Measurements from ENCODE around the gene FAHD2A. TPM values are rescaled to one million over a fixed set of nuclear protein-coding genes. Genes with fewer than 3 reads are reported as not detected.

Gene FAHD2A
- polyA plus RNA-seq, 1 donor from 2014 or later = 27.2 TPM

DNA sequence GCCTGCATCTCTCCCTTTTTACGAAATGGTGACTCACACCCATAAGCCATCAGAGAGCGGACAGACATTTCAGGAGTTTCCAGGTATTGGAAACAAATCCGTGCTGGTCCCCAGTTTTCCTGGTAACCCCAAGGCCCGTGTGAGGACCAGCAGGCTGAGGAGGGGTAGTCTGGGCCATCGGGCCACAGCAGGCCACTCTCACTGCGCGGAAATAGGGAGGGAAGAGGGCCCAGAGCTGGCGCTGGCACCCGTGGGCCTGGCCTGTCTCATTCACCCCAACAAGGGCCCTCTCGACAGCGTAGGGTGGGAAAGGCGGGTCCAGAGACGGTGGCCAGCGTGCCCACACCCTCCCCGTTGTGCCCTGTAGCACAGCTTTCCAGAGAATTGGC, 13.7 kb upstream of the FAHD2A start:
- H3K27me3 ChIP-seq (ENCODE audit: insufficient read depth, low read depth, low read length) = no peaks in the 10 kb centered on the region
- no peaks in the 10 kb centered on the region for H3F3A ChIP-seq (ENCODE audit: insufficient read depth, low read length, poor library complexity, severe bottlenecking)
- no peak overlapping the region for H3K9ac ChIP-seq (ENCODE audit: low read length)
- no peaks in the 10 kb centered on the region for H3K79me2 ChIP-seq (replicated peaks; ENCODE audit: insufficient read depth, low read length)
- no peaks in the 10 kb centered on the region for H3K9me3 ChIP-seq (ENCODE audit: low read length)
- no peaks in the 10 kb centered on the region for H4K20me1 ChIP-seq (ENCODE audit: insufficient read depth)
- TF ChIP-seq POLR2AphosphoS5 (IDR thresholded peaks at IDR 0.05) (no peak), SMC3 (conservative IDR thresholded peaks at IDR 0.05; ENCODE audit: poor library complexity) (no peak), EP300 (conservative IDR thresholded peaks at IDR 0.05; ENCODE audit: poor library complexity, severe bottlenecking) (no peak), EZH2 (IDR thresholded peaks at IDR 0.05; ENCODE audit: borderline replicate concordance, insufficient read depth, low read length, poor library complexity, severe bottlenecking) (no peak), MXI1 (conservative IDR thresholded peaks at IDR 0.05; ENCODE audit: poor library complexity, severe bottlenecking) (no peak), TAF1 (IDR thresholded peaks at IDR 0.05; ENCODE audit: low read depth) (no peak), REST (IDR thresholded peaks at IDR 0.05; ENCODE audit: borderline replicate concordance) (no peak), RAD21 (conservative IDR thresholded peaks at IDR 0.05) (no peak)
- TF ChIP-seq, protein P1, sequence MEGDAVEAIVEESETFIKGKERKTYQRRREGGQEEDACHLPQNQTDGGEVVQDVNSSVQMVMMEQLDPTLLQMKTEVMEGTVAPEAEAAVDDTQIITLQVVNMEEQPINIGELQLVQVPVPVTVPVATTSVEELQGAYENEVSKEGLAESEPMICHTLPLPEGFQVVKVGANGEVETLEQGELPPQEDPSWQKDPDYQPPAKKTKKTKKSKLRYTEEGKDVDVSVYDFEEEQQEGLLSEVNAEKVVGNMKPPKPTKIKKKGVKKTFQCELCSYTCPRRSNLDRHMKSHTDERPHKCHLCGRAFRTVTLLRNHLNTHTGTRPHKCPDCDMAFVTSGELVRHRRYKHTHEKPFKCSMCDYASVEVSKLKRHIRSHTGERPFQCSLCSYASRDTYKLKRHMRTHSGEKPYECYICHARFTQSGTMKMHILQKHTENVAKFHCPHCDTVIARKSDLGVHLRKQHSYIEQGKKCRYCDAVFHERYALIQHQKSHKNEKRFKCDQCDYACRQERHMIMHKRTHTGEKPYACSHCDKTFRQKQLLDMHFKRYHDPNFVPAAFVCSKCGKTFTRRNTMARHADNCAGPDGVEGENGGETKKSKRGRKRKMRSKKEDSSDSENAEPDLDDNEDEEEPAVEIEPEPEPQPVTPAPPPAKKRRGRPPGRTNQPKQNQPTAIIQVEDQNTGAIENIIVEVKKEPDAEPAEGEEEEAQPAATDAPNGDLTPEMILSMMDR (IDR thresholded peaks at IDR 0.05; ENCODE audit: poor library complexity, severe bottlenecking) = no peak
- no peak overlapping the region for H3K4me2 ChIP-seq (ENCODE audit: low read length)
- no peaks in the 10 kb centered on the region for H3K9me2 ChIP-seq (ENCODE audit: insufficient read depth, low read length)
- H3K36me3 ChIP-seq (ENCODE audit: insufficient read depth, low read length) = no peaks in the 10 kb centered on the region
- H3K4me3 ChIP-seq (ENCODE audit: low read length) = no peak overlapping the region
- no peak overlapping the region for H3K27ac ChIP-seq (ENCODE audit: low read length)
- no peak overlapping the region for H2AFZ ChIP-seq (ENCODE audit: low read depth, low read length)

- Histone ChIP-seq H3K36me3 (ENCODE audit: insufficient read depth, low read length) (no peaks in the 10 kb centered on the region), H3K9ac (ENCODE audit: low read length) (no peak overlapping the region), H4K20me1 (ENCODE audit: insufficient read depth) (no peaks in the 10 kb centered on the region), H2AFZ (ENCODE audit: low read depth, low read length) (no peak overlapping the region), H3K9me2 (ENCODE audit: insufficient read depth, low read length) (no peaks in the 10 kb centered on the region), H3K4me3 (ENCODE audit: low read length) (no peak overlapping the region), H3K4me2 (ENCODE audit: low read length) (no peak overlapping the region), H3F3A (ENCODE audit: insufficient read depth, low read length, poor library complexity, severe bottlenecking) (no peaks in the 10 kb centered on the region), H3K27ac (ENCODE audit: low read length) (no peak overlapping the region), H3K9me3 (ENCODE audit: low read length) (no peaks in the 10 kb centered on the region), H3K27me3 (ENCODE audit: insufficient read depth, low read depth, low read length) (no peaks in the 10 kb centered on the region), H3K79me2 (replicated peaks; ENCODE audit: insufficient read depth, low read length) (no peaks in the 10 kb centered on the region)
- no peak for TF ChIP-seq REST (IDR thresholded peaks at IDR 0.05; ENCODE audit: borderline replicate concordance)
- no peak for TF ChIP-seq RAD21 (conservative IDR thresholded peaks at IDR 0.05)
- no peak for TF ChIP-seq POLR2AphosphoS5 (IDR thresholded peaks at IDR 0.05)
- no peak for TF ChIP-seq EZH2 (IDR thresholded peaks at IDR 0.05; ENCODE audit: borderline replicate concordance, insufficient read depth, low read length, poor library complexity, severe bottlenecking)
- TF ChIP-seq EP300 (conservative IDR thresholded peaks at IDR 0.05; ENCODE audit: poor library complexity, severe bottlenecking) = no peak
- TF ChIP-seq MXI1 (conservative IDR thresholded peaks at IDR 0.05; ENCODE audit: poor library complexity, severe bottlenecking) = no peak
- TF ChIP-seq, protein P1 (IDR thresholded peaks at IDR 0.05; ENCODE audit: poor library complexity, severe bottlenecking) = no peak
- TF ChIP-seq TAF1 (IDR thresholded peaks at IDR 0.05; ENCODE audit: low read depth) = no peak
- TF ChIP-seq SMC3 (conservative IDR thresholded peaks at IDR 0.05; ENCODE audit: poor library complexity) = no peak
Observed at GRCh38 chr2:95389245-95390119, 13.0 kb upstream of the FAHD2A start.

Measured in neural cell (in vitro differentiated cells).